Progenitor cell of endocrine pancreas (in vitro differentiated cells): ENCODE data around the gene CDH13. TPM values are rescaled to one million over a fixed set of nuclear protein-coding genes. Genes with fewer than 3 reads are reported as not detected.

Experiments
- DNase-seq: peaks from one replicate; pipeline ENCODE4 v3.0.0; 2021; ENCODE audit warnings: low spot score; ENCODE audit not compliant: unreplicated experiment
- H3K27ac Mint-ChIP-seq: 2 replicates; pipeline ENCODE4 v1.8.0; 2021; ENCODE audit warnings: mild to moderate bottlenecking, moderate library complexity, mixed read lengths
- H3K27me3 Mint-ChIP-seq: 2 replicates; pipeline ENCODE4 v1.8.0; 2021; ENCODE audit warnings: mixed read lengths
- H3K36me3 Mint-ChIP-seq: 2 replicates; pipeline ENCODE4 v1.8.0; 2022; ENCODE audit warnings: mixed read lengths; ENCODE audit not compliant: insufficient read depth
- H3K4me1 Mint-ChIP-seq: 2 replicates; pipeline ENCODE4 v1.8.0; 2021; ENCODE audit warnings: low read depth, mixed read lengths
- H3K4me3 Mint-ChIP-seq: 2 replicates; pipeline ENCODE4 v1.8.0; 2021; ENCODE audit warnings: low read depth, mild to moderate bottlenecking, moderate library complexity, mixed read lengths
- H3K9me3 Mint-ChIP-seq: 2 replicates; pipeline ENCODE4 v1.8.0; 2021; ENCODE audit warnings: low read depth, mixed read lengths
- CTCF ChIP-seq: fragments of 200-600 bp; sonication (generic); IDR thresholded peaks from one replicate; pipeline ENCODE4 v1.5.0; 2021; ENCODE audit warnings: antibody characterized with exemption, mild to moderate bottlenecking; ENCODE audit not compliant: unreplicated experiment
- total RNA-seq: library from RNA; stranded (reverse); gene quantifications from 2 replicates; pipeline ENCODE4 v1.2.1, GENCODE V29; 2021

CDH13 gene
- total RNA-seq, 1 donor from 2014 or later: 0.38 TPM

GRCh38 chr16:83809092-83809491 is 1182.3 kb downstream of the CDH13 start:
- no peak for TF ChIP-seq CTCF
- DNase-seq: no peak
- peaks cover 11% of the 10 kb centered on the region for H3K36me3 Mint-ChIP-seq
- peaks cover 4% of the 10 kb centered on the region for H3K27me3 Mint-ChIP-seq
- peak overlapping the region; percentile 35 for H3K27ac Mint-ChIP-seq
- peaks cover 1% of the 10 kb centered on the region for H3K9me3 Mint-ChIP-seq
- peaks cover 22% of the 10 kb centered on the region for H3K4me1 Mint-ChIP-seq
- H3K4me3 Mint-ChIP-seq: peak overlapping the region; percentile 95

DNA sequence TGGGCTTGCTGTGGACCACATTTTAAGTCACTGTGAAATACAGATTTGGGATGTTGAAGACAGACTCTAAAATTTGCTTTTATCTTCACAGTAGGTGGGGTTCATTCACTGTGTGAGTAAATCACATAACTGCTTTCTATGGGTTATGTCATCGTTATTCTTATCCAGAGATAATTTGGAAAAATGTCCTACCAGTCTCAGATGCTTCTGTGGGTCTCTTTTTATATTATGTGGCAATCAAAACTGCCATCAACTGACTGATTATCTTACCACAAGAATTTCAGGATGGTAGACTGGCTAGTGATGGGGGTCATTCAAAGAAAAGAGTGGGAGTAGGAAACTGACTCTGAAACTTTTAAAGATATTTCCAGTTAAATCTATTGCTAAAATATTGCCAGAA is 1184.1 kb downstream of the CDH13 start:
- no peak for DNase-seq
- H3K4me1 Mint-ChIP-seq: peaks cover 30% of the 10 kb centered on the region
- H3K27ac Mint-ChIP-seq: no peak overlapping the region
- no peak overlapping the region for H3K4me3 Mint-ChIP-seq
- no peak for TF ChIP-seq CTCF
- peaks cover 11% of the 10 kb centered on the region for H3K36me3 Mint-ChIP-seq
- H3K9me3 Mint-ChIP-seq: no peaks in the 10 kb centered on the region
- peaks cover 4% of the 10 kb centered on the region for H3K27me3 Mint-ChIP-seq

- TF ChIP-seq CTCF: no peak
- peak overlapping the region; percentile 88 for H3K27ac Mint-ChIP-seq
- DNase-seq: peak; percentile 22
- peak overlapping the region; percentile 29 for H3K4me3 Mint-ChIP-seq
- no peaks in the 10 kb centered on the region for H3K27me3 Mint-ChIP-seq
- no peaks in the 10 kb centered on the region for H3K9me3 Mint-ChIP-seq
- peaks cover 21% of the 10 kb centered on the region for H3K4me1 Mint-ChIP-seq
- H3K36me3 Mint-ChIP-seq: peaks cover 10% of the 10 kb centered on the region
Observed at GRCh38 chr16:83813823-83814658, 1187.3 kb downstream of the CDH13 start.

GRCh38 chr16:83814659-83814985 is 1187.9 kb downstream of the CDH13 start:
- DNase-seq: no peak
- Mint-ChIP-seq H3K4me1 (peaks cover 19% of the 10 kb centered on the region), H3K4me3 (peak overlapping the region; percentile 29), H3K27me3 (no peaks in the 10 kb centered on the region), H3K36me3 (peaks cover 8% of the 10 kb centered on the region), H3K9me3 (no peaks in the 10 kb centered on the region), H3K27ac (peak overlapping the region; percentile 88)
- TF ChIP-seq CTCF: no peak

- H3K27ac Mint-ChIP-seq: no peak overlapping the region
- peaks cover 16% of the 10 kb centered on the region for H3K4me1 Mint-ChIP-seq
- H3K36me3 Mint-ChIP-seq: peaks cover 2% of the 10 kb centered on the region
- H3K27me3 Mint-ChIP-seq: no peaks in the 10 kb centered on the region
- TF ChIP-seq CTCF: no peak
- DNase-seq: no peak
- H3K4me3 Mint-ChIP-seq: no peak overlapping the region
- no peaks in the 10 kb centered on the region for H3K9me3 Mint-ChIP-seq
Observed at GRCh38 chr16:83817022-83817421, 1190.3 kb downstream of the CDH13 start.
